Measurements from ENCODE around the gene PAGE4.

PAGE4 gene

GRCh38 chrX:49829016-49829415 is at the start of gene PAGE4:
Gene PAGE4 (plus strand): TSS chrX:49829303. CDS start chrX:49830429, 1,126 bp downstream.
- DNase-seq, result no peak

- no peak for DNase-seq
Measured at GRCh38 chrX:49784747-49785280, 44.3 kb upstream of the PAGE4 start.

- DNase-seq, result no peak
Measured at GRCh38 chrX:49792376-49792775, 36.7 kb upstream of the PAGE4 start.

- no peak for DNase-seq
Measured at GRCh38 chrX:49793686-49794085, 35.4 kb upstream of the PAGE4 start.

GRCh38 chrX:49799828-49800227 is 29.3 kb upstream of the PAGE4 start:
- DNase-seq, result no peak

- DNase-seq, result no peak
Measured at GRCh38 chrX:49809891-49810632, 19.0 kb upstream of the PAGE4 start.

- DNase-seq, result no peak
Measured at GRCh38 chrX:49812177-49812576, 16.9 kb upstream of the PAGE4 start.

- no peak for DNase-seq
Measured at GRCh38 chrX:49816435-49816834, 12.7 kb upstream of the PAGE4 start.

- DNase-seq, result peak; percentile 21
Measured at GRCh38 chrX:49838374-49838773, 9.3 kb downstream of the PAGE4 start.

- peak; percentile 6 for DNase-seq
Measured at GRCh38 chrX:49840679-49841078, 11.6 kb downstream of the PAGE4 start.

GRCh38 chrX:49842621-49843020 is 13.5 kb downstream of the PAGE4 start:
- no peak for DNase-seq

- no peak for DNase-seq
Measured at GRCh38 chrX:49844611-49845010, 15.5 kb downstream of the PAGE4 start.

- no peak for DNase-seq
Measured at GRCh38 chrX:49845701-49846403, 16.7 kb downstream of the PAGE4 start.

- DNase-seq, result no peak
Measured at GRCh38 chrX:49846522-49846921, 17.4 kb downstream of the PAGE4 start.

- DNase-seq, result no peak
Measured at GRCh38 chrX:49848275-49848674, 19.2 kb downstream of the PAGE4 start.

GRCh38 chrX:49850028-49850427 is 20.9 kb downstream of the PAGE4 start:
- DNase-seq, result no peak

GRCh38 chrX:49853661-49854060 is 24.6 kb downstream of the PAGE4 start:
- no peak for DNase-seq

- DNase-seq, result no peak
Measured at GRCh38 chrX:49856819-49857218, 27.7 kb downstream of the PAGE4 start.

- no peak for DNase-seq
Measured at GRCh38 chrX:49858341-49858740, 29.2 kb downstream of the PAGE4 start.

- DNase-seq, result no peak
Measured at GRCh38 chrX:49859491-49859890, 30.4 kb downstream of the PAGE4 start.

GRCh38 chrX:49860867-49861535 is 31.9 kb downstream of the PAGE4 start:
- no peak for DNase-seq

- DNase-seq, result no peak
Measured at GRCh38 chrX:49862093-49862492, 33.0 kb downstream of the PAGE4 start.

GRCh38 chrX:49868739-49869138 is 39.6 kb downstream of the PAGE4 start:
- no peak for DNase-seq

- peak; percentile 36 for DNase-seq
Measured at GRCh38 chrX:49876750-49877149, 47.6 kb downstream of the PAGE4 start.

Measured in NCI-H510A treated with DMSO at 0.1 percent for 48 hours (cell line).